GOT3 (cell line): Measurements from ENCODE around the gene ACTR5.

ENCODE experiments used
- DNase-seq: peaks from one replicate; lab custom pipeline; 2025; ENCODE audit warnings: mixed read lengths; lab: John Stamatoyannopoulos, UW

Gene ACTR5

DNA sequence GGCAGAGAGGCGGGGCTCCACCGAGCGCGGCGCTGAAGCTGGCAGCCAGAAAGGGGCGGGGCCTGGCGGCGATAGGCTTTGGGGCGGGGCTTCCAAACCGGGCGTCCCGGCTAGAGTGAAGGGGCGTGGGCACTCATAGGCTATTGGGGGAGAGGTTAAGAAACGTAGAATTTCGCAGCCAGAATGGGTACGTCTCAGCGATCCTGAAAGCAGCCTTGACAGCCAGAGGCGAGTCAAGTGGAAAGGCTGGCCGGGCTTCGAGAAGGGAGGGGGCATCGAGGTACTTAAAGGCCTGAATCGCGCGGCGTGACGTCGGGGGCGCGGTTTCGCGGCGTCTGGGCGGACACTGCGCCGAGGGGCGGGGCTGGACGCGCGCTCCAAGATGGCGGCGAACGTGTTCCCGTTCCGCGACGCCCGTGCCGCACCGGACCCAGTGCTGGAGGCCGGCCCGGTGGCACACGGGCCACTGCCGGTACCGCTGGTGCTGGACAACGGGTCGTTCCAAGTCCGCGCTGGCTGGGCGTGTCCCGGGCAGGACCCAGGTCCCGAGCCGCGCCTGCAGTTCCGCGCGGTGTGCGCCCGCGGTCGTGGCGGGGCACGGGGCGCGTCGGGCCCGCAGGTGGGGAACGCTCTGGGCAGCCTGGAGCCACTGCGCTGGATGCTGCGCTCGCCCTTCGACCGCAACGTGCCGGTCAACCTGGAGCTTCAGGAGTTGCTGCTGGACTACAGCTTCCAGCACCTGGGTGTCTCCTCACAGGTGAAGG lies at the start of gene ACTR5:
Gene ACTR5 (plus strand): TSS at position 364 of the 764 bp plus-strand sequence. CDS start 19 bp downstream, at position 383.
- DNase-seq, result peak; percentile 91

DNA sequence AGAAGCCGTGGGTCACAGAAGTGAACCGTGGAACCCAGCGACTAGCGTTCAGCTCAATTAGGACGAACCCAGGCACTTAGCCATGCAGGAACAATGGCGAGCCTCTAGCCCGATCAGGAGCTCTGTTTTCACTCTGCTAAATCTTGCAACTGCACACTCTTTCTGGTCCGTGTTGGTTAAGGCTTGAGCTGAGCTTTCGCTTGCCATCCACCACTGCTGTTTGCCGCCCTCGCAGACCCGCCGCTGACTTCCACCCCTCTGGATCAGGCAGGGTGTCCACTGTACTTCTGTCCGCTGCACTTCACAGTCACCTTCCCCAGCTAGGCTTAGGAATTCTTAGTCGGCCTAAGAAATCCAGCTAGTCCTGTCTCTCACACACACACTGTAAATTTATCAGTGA lies 49.7 kb upstream of the ACTR5 start:
- no peak for DNase-seq

DNA sequence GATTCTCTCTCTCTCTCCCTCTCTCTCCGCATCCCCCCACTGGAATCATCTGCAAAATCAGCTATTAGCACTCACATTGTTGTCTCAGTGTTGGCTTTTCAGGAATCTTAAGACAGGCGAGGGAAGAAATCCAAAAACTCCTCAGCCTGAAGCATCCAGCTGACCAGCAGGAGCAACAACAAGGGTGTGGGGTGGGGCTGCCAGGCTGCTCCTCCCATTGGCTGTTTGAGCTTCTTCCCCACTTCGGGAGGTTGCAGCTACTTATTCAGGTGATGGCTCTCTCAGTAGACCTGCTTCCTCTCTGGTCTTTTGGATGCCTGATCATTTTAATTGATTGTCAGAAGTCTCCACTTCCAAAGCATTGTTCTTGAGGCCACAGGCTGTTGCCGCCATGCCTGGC lies 48.1 kb upstream of the ACTR5 start:
- no peak for DNase-seq

DNA sequence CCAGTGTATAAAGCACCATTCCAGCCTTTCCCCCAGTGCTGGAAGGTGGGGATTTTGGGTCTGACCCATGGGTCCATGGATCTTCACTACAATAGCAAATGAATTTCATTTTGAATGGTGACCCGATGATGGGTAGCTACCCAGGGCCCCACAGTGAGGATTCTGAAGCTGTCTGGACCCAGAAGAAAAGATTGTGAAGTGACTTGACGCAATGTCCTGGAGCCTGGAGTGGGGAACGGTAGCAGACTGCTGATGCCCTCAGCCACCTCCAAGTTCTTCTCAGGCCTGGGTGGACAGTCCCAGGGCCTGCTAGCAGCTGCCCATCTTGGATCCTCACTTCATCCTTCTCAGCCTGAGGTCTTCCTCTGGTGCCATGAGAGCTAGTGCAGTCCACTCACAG lies 47.3 kb upstream of the ACTR5 start:
- no peak for DNase-seq

DNA sequence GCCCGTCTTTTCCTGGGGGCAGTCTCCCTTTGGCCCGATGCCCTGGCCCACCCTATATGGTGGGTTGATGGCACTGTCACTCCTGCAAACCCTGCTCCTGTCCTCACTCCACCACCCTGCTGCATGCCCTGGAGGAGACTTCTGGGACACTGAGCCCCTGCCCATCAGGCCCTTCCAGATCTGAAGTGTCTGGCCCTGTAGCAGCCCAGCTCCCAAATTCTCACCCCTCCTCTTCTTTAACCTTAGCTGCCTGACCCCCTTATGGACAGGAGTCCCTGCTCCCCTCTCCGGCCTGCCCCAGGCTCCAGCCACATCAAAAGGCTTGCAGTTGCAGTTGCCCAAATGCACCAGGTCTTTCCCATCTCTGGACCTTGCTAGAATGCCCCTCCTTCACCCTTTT lies 44.7 kb upstream of the ACTR5 start:
- no peak for DNase-seq

DNA sequence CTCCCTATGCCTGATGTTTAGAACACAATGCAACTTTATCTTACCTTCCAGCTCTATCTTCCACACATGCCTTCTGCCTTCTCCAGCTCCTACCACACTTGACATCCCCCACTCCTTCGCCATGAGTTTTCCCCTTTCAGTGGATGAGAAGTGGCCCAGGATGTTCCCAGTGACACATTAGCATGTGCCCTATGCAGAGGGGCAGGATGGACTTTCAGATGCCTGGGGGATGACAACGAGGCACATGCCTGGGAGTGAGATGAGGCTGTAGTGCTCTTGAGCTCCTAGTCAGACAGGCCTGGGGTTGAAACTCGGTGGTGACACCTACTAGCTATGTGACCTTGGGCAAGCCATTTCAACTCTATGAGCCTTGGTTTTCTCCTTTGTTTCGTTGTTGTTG lies 44.1 kb upstream of the ACTR5 start:
- DNase-seq, result no peak

DNA sequence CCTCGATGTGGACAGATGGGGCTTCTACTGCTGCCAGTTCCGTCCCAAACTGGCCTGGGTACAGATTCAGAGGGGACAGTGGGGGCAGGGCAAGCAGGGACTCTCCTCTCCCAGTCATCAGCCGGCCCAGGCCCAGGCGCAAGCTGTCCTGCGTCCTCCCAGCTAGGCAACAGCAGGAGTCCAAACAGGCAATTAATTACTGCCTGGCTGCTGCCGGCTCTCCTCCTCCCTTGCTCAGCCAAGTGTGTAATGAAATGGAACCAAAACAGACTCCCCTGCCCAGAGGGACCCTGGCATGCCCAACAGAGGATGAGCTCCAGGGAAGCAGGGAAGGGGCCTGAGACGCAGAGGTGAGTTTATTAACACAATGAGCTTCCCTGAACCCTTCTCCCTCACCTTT lies 41.8 kb upstream of the ACTR5 start:
- DNase-seq, result no peak

DNA sequence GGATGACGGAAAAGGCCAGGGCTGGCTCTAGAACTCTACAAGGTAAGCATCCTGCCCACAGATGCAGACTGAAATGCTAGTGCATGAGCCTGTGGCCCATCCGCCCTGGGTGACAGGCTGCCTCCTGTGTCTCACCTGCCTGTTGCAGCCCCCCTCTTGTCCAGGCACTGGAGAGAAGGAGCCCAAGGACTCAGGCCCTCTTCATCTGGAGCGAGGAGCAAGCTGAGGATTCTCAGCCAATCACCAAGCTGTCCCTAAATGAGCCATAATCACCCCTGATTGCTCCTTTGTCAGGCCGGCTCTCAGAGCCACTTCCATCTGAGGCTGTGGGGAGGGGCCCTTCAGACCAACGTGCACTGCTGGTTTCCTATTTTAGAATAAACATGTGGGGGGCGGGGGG lies 34.0 kb upstream of the ACTR5 start:
- DNase-seq, result no peak

DNA sequence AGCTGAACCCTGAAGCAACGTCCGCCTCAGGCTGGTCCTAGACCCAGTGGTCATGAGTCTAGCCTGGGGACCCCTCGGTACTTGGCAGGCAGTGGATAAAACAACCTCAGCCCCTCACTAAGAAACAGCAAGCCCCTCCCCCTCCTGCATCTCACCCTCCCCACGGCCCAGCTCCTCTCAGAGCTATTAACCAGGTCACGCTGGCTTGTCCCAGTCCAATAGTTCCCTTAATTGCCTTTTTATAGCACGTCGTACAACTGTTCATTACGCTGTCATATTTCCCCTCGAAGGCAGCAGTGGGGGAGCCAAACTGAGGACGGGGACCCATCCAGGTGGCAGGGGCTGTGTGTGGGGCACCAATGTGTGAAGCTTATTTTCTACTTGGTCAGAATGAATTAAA lies 32.6 kb upstream of the ACTR5 start:
- DNase-seq, result no peak

DNA sequence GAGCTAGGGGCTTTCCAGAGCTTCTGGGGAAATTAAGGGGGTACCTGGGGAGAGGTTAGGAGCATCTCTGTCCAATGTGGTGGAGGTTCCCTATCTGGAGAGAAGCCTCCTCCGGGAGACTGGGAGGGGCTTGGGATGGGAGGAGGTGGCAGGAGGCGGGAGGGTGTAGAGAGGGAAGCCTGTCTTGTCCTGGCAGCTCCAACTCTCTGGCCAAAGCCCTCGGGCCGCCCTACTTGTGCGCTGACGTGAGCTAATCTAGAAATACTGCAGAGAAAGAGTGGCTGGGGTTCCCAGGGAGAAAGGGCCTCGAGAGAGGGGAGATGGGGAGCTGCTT lies 25.6 kb upstream of the ACTR5 start:
- DNase-seq, result no peak

DNA sequence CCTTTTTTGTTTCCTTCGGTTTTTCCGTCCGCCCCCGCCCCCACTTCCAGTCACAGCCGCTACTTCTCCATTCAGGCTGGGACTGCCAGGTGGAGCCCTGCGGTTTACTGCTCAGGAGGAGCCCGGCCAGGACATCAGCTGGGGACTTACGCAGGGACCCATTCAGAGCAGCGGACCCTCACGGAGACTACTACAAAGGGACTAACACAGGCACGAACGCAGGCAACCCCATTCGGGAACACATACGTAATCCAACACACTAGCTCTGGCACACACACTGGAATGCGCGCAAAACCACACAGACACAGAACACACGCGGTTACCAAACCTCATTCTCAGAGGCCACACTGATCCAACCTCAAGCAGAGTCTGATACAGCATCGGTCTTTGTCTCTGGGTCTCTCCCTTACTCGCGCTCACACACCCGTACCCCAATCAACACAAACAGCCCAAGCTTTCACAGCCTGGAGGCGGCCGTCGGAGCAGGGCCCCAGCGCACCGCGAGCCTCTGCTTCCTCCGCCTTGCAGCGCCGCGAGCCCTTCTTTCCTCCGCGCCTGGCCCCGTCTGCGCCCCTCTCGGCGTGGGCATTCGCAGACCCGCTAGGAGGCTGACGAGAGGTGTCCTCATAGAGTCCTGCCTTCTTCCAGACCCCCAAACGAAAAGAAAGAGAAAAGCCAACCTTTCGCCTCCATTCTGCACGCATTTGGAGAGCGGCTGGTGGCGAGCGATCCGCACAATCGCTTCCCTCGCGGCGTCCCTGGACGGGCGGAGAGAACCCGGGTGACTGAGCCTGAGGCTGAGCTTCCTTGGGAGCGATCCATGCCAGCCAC lies 25.0 kb upstream of the ACTR5 start:
- no peak for DNase-seq

DNA sequence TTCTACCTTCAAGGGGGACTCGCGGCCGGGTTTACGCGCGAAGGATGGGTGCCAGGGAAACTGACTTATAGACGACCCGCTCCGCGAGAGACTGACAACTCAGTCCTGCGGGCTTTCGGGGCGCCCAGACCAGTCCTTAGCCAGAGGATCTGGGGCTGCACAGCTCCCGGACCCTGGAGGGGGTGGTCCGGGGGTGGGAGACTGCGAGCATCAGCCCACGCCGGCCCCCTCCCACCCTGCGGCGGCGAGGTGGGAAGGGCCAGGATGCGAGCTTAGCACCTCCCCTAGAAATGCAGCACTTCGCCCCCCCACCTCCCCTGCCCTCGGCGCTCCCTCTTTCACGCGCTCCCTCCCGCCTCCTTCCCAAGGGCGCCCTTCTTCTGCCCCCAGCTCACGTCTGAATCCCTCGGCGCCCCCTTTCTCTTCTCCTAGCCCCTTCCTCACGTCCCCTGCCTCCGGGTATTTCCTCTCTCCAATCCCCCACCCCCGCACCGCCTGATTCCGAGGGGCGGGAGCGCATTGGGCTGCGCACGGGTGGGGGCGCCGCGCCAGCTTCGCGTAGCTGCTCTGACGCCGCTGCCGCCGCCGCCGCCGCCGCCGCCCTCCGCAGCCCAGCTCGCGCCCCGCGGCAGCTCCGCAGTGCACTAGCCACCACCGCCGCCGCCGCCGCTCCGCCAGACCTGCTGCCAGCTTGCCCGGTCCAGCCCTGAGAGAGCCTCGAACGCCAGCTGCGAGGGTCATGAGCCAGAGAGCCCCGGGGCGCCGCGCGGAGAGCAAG lies 24.2 kb upstream of the ACTR5 start, which contains the start of gene SLC32A1:
Gene SLC32A1 (plus strand): TSS at position 639 of the 778 bp plus-strand sequence. CDS start 239 bp downstream, outside the sequence.
- no peak for DNase-seq

DNA sequence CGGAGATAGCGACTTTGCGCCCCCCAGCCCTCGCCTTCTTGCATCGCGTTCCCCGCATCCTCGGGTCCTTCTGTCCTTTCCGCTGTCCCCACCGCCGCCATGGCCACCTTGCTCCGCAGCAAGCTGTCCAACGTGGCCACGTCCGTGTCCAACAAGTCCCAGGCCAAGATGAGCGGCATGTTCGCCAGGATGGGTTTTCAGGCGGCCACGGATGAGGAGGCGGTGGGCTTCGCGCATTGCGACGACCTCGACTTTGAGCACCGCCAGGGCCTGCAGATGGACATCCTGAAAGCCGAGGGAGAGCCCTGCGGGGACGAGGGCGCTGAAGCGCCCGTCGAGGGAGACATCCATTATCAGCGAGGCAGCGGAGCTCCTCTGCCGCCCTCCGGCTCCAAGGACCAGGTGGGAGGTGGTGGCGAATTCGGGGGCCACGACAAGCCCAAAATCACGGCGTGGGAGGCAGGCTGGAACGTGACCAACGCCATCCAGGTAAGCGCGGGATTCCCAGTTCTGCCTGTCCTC lies 23.6 kb upstream of the ACTR5 start:
- DNase-seq, result no peak

DNA sequence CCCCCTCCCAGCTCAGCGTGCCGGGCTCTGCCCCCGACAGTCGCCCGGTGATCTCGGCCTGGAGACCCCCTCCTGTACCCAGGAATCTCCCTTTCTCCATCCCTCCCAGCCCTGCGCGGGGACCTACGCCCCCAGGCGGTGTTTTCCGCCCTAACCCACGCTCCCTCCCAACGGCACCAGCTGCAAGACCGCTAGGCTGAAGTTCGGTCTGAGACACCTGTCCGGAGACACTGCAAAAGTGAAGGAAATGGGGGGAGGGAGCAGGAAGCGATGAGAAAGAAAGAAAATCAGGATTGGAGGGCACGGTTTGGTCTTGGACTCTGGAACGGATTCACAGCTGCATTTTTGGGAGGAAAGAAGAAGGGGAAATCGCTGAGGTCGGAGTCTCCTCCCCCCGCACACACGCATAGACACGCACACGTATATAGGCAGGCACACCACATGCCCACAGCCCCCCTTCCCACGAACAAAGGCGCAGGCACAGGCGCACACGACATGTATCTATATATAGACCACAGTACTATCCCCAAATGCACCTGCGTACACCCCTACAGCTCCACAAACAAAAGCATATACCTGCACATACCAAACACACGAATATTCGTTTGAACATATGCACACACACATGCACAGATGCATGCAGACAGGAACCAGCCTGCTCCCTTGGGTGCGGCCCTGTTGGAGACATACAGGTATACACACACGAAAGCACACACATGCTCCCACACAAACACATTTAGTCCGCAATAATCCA lies 22.9 kb upstream of the ACTR5 start:
- no peak for DNase-seq

DNA sequence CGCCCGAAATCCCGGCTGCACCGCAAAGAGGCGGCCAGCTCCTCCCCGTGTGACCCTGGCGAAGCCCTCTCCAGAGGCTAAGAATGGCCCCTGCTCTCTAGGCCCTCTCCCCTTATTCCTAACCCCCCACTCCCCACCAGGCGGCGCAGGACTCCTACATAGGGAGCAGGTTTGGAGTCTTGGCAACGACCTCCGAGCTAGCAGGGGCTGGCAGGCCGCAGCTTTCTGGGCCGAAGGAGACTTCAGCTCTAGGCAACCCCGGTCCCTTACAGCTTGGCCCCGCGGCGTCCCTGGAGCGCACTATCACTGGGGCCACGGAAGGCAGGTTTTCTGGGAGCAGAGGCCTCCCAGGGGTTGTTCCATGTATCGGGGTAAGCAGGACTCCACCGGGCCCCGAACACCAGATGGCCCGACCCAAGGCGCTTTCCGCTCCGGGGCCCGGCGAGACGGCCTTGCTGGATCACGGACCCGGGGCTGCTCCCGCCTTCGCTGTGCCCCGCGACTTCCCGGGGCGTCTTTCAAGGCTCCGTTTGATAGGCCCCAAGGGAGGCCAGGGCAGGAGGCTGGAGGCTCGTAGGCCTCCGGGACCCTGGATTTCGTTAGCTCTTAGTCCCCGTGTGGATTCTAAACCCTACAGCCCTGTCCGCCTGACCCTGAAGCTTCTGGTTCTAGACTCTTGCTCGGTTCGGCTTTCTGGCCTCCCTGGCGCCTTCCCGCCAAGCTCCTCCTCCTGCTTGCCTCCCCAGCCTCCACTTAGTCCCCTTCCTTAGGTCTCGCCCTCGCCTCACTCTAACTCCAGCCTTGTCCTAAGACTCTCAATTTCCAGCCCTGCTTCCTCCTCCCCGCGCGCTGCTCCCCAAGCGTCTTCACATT lies 22.1 kb upstream of the ACTR5 start:
- DNase-seq, result no peak

DNA sequence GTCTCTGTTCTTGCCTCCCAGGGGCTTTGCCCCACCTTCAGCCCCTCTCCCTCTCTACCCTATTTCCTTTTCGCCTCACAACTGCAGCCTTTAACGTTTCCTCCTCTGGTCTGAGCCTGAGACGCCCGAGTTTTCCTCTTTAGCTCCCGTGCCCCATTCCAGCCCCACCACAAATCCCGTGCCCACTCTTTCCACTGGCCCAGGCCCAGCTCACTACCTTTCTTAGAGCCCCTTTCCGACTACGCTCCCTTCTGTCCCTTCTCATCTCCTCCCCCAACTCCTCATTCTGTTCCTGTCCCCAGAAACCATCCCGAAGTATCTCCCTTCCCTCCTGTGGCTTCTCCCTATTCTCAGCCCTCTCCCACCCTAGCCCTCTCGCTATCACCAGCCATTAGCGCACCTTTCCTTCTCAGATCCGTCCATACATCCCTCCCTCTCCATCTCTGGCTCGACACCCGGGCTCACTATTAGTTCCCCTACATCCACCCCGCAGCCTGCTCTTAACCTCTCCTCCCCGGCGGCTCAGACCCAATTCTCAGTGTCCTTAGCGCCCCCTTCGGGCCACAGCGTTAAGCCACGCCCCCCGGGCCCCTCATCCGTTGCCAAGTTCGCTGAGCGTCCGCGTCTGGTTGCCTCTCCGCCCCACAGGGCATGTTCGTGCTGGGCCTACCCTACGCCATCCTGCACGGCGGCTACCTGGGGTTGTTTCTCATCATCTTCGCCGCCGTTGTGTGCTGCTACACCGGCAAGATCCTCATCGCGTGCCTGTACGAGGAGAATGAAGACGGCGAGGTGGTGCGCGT lies 21.3 kb upstream of the ACTR5 start:
- no peak for DNase-seq

DNA sequence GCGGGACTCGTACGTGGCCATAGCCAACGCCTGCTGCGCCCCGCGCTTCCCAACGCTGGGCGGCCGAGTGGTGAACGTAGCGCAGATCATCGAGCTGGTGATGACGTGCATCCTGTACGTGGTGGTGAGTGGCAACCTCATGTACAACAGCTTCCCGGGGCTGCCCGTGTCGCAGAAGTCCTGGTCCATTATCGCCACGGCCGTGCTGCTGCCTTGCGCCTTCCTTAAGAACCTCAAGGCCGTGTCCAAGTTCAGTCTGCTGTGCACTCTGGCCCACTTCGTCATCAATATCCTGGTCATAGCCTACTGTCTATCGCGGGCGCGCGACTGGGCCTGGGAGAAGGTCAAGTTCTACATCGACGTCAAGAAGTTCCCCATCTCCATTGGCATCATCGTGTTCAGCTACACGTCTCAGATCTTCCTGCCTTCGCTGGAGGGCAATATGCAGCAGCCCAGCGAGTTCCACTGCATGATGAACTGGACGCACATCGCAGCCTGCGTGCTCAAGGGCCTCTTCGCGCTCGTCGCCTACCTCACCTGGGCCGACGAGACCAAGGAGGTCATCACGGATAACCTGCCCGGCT lies 20.6 kb upstream of the ACTR5 start:
- DNase-seq, result no peak

DNA sequence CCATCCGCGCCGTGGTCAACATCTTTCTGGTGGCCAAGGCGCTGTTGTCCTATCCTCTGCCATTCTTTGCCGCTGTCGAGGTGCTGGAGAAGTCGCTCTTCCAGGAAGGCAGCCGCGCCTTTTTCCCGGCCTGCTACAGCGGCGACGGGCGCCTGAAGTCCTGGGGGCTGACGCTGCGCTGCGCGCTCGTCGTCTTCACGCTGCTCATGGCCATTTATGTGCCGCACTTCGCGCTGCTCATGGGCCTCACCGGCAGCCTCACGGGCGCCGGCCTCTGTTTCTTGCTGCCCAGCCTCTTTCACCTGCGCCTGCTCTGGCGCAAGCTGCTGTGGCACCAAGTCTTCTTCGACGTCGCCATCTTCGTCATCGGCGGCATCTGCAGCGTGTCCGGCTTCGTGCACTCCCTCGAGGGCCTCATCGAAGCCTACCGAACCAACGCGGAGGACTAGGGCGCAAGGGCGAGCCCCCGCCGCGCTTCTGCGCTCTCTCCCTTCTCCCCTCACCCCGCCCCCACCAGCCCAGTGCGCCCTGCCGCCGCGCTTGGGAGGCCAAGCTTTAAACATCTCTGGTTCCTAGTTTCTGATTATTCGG lies 20.0 kb upstream of the ACTR5 start:
- no peak for DNase-seq
